HepG2 (cell line): ENCODE results near the gene INHA. TPM values are rescaled to one million over a fixed set of nuclear protein-coding genes. Genes with fewer than 3 reads are reported as not detected.
A peak's percentile ranks its signal among the peaks of the same experiment; 100 is the strongest.

Experiments
- CREM ChIP-seq, 2 experiments: sonication (generic) in 1 of 2; formaldehyde crosslinking in 1 of 2; IDR thresholded peaks; 2 replicates each; pipeline versions ENCODE4 v1.4.0 to v1.6.1; 2016 to 2020; ENCODE audit warnings: antibody characterized with exemption in 1 of 2, mild to moderate bottlenecking in 1 of 2, missing genetic modification reagents in 1 of 2
- DPF2 ChIP-seq: sonication (generic); formaldehyde crosslinking; IDR thresholded peaks from 2 replicates; pipeline ENCODE4 v1.4.0; 2020; ENCODE audit warnings: mild to moderate bottlenecking, low read depth, missing genetic modification reagents, borderline replicate concordance
- ELF1 ChIP-seq: sonication (generic); formaldehyde crosslinking; IDR thresholded peaks from 2 replicates; pipeline ENCODE4 v1.4.0; 2020; ENCODE audit warnings: missing genetic modification reagents
- ELF3 ChIP-seq: IDR thresholded peaks from 2 replicates; pipeline ENCODE4 v1.6.1; 2016; ENCODE audit warnings: missing genetic modification reagents, missing compliant biosample characterization
- ERF ChIP-seq: IDR thresholded peaks from 2 replicates; pipeline ENCODE4 v1.6.1; 2018; ENCODE audit warnings: missing biosample characterization, missing genetic modification reagents
- FOXK2 ChIP-seq: fragments of 450-650 bp; IDR thresholded peaks from 2 replicates; pipeline ENCODE4 v1.6.1; 2016
- HBP1 ChIP-seq: IDR thresholded peaks from 2 replicates; pipeline ENCODE4 v1.6.1; 2016; ENCODE audit warnings: low read depth, control low read depth
- HOXA9 ChIP-seq: sonication (generic); formaldehyde crosslinking; IDR thresholded peaks from 2 replicates; pipeline ENCODE4 v1.8.1; 2022; ENCODE audit warnings: missing genetic modification reagents, mild to moderate bottlenecking, moderate library complexity, borderline replicate concordance
- JUND ChIP-seq: sonication (generic); formaldehyde crosslinking; IDR thresholded peaks from 2 replicates; pipeline ENCODE4 v1.8.0; 2022; ENCODE audit warnings: mild to moderate bottlenecking, missing genetic modification reagents
- KDM4B ChIP-seq: sonication (generic); formaldehyde crosslinking; IDR thresholded peaks from 2 replicates; pipeline ENCODE4 v1.4.0; 2020; ENCODE audit warnings: missing genetic modification reagents
- KLF9 ChIP-seq: IDR thresholded peaks from 2 replicates; pipeline ENCODE4 v1.6.1; 2016; ENCODE audit warnings: low read depth
- NFKB2 ChIP-seq: sonication (generic); formaldehyde crosslinking; IDR thresholded peaks from 2 replicates; pipeline ENCODE4 v1.4.0; 2020; ENCODE audit warnings: missing genetic modification reagents, borderline replicate concordance
- RAD21 ChIP-seq: fragments of 450-650 bp; formaldehyde crosslinking; IDR thresholded peaks from 2 replicates; pipeline ENCODE4 v1.5.0; 2020; ENCODE audit warnings: mild to moderate bottlenecking
- RXRB ChIP-seq: IDR thresholded peaks from 2 replicates; pipeline ENCODE4 v1.6.1; 2016; ENCODE audit warnings: borderline replicate concordance, missing genetic modification reagents, missing compliant biosample characterization
- SMYD3 ChIP-seq: sonication (generic); formaldehyde crosslinking; IDR thresholded peaks from 2 replicates; pipeline ENCODE4 v1.8.1; 2023; ENCODE audit warnings: mild to moderate bottlenecking, missing genetic modification reagents
- SNAPC5 ChIP-seq: sonication (generic); formaldehyde crosslinking; IDR thresholded peaks from 2 replicates; pipeline ENCODE4 v1.8.1; 2023; ENCODE audit warnings: mild to moderate bottlenecking, missing genetic modification reagents, borderline replicate concordance
- SOX6 ChIP-seq, 2 experiments: fragments of 450-650 bp in 1 of 2; sonication (generic) in 1 of 2; formaldehyde crosslinking in 1 of 2; IDR thresholded peaks; 2 replicates each; pipeline versions ENCODE4 v1.4.0 to v1.6.1; 2017 to 2020; ENCODE audit warnings: antibody characterized with exemption in 1 of 2, mild to moderate bottlenecking in 1 of 2, missing genetic modification reagents in 1 of 2
- TFDP1 ChIP-seq: IDR thresholded peaks from 2 replicates; pipeline ENCODE4 v1.6.1; 2016; ENCODE audit warnings: missing compliant biosample characterization, missing genetic modification reagents, borderline replicate concordance
- TSC22D2 ChIP-seq: sonication (generic); formaldehyde crosslinking; IDR thresholded peaks from 2 replicates; pipeline ENCODE4 v1.5.1; 2020; ENCODE audit warnings: missing genetic modification reagents, mild to moderate bottlenecking, borderline replicate concordance
- ZBTB43 ChIP-seq: sonication (generic); formaldehyde crosslinking; conservative IDR thresholded peaks from 2 replicates; pipeline ENCODE4 v1.4.0; 2020; ENCODE audit warnings: missing genetic modification reagents
- ZC3H4 ChIP-seq: sonication (generic); formaldehyde crosslinking; IDR thresholded peaks from 2 replicates; pipeline ENCODE4 v1.4.0; 2020; ENCODE audit warnings: missing genetic modification reagents, borderline replicate concordance
- ZNF337 ChIP-seq: sonication (generic); formaldehyde crosslinking; IDR thresholded peaks from 2 replicates; pipeline ENCODE4 v1.5.1; 2020; ENCODE audit warnings: missing genetic modification reagents, low read depth, mild to moderate bottlenecking, borderline replicate concordance
- ZNF382 ChIP-seq: sonication (generic); formaldehyde crosslinking; IDR thresholded peaks from 2 replicates; pipeline ENCODE4 v1.5.0; 2020; ENCODE audit warnings: missing genetic modification reagents, mild to moderate bottlenecking, borderline replicate concordance
- ZNF644 ChIP-seq: IDR thresholded peaks from 2 replicates; pipeline ENCODE4 v1.6.1; 2016; ENCODE audit warnings: low read depth
- ZNF740 ChIP-seq: sonication (generic); formaldehyde crosslinking; IDR thresholded peaks from 2 replicates; pipeline ENCODE4 v1.4.0; 2020; ENCODE audit warnings: missing genetic modification reagents
- ZSCAN12 ChIP-seq: sonication (generic); formaldehyde crosslinking; IDR thresholded peaks from 2 replicates; pipeline ENCODE4 v1.9.0; 2021; ENCODE audit warnings: mild to moderate bottlenecking, missing genetic modification reagents
- polyA plus RNA-seq, 8 experiments: library from polyadenylated mRNA; depleted of rRNA in 3 of 8; stranded (reverse) in 7 of 8; unstranded in 1 of 8; fragments of >200 nt; fragmentation: Illumina TruSeq in 4 of 8; extraction: Trizol in 4 of 8; gene quantifications; 2 replicates each; pipeline versions ENCODE4 v1.2.1 to v1.2.3, GENCODE V29; 2011 to 2016; ENCODE audit warnings: low read depth in 4 of 8, missing spikeins in 1 of 8, mixed read lengths in 1 of 8; ENCODE audit not compliant: insufficient read depth in 1 of 8
- total RNA-seq, 5 experiments: library from RNA; depleted of rRNA; stranded (reverse); fragments of >200 nt; fragmentation: Illumina TruSeq; extraction: Trizol; gene quantifications; 2 replicates each; pipeline ENCODE4 v1.2.3, GENCODE V29; 2016; ENCODE audit warnings: low read depth in 1 of 5

INHA gene
- total and polyA plus RNA-seq, 2 of the 13 experiments (the other 11 are each of a cell fraction or from before 2014, with no cell fraction given): 4.1 to 15.2 TPM

DNA sequence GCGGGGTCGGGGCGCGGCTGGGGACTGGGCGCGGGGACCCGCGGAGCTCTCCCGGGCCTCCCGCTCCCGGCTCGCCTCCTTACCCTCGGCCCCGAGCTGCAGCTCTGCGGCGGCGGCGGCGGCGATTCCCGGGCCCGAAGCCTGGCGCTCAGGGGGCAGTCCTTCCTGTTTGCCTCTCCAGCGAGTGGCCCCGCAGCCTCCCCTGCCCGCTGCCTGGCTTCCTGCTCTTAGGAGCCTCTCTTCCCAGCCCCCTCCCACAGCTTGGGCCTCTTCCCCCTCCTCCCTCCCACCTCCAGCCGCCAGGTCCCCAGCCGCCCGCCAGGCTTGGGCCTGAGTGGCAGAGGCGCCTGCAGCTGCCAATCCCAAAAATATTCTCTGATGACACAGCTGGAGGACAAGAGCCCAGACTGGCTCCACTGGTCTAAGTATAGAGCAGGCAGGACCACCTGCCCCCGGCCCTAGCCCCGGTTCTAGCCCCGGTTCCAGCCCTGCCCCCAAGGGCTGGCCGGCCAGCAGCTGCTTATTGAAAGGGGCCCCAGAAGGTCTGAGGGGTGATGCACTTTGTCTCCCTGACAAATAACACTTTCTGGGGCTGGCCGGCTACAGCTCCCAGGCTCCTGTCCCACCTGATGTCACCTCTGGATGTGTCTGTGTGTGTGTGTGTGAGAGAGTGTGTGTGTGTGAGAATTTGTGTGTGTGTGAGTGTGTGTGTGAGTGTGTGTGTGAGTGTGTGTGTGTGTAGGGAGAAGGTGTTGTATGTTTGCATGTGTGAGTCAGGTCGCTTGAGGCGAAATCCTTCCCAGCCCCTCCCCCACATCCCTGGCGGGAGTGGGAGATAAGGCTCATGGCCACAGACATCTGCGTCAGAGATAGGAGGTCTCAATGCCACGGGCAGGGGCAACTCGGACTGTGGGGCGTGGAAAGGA is 536 bp upstream of the INHA start, which contains the start of gene OBSL1 (continued):
- TF ChIP-seq TFDP1 (peak; percentile 79), DPF2 (CRISPR knock-in tag) (peak; percentile 74), TSC22D2 (CRISPR knock-in tag) (no peak; the same call in 1 of the 2 replicates), ZNF644 (CRISPR knock-in tag) (no peak), ZSCAN12 (CRISPR knock-in tag) (0 out of 2 replicates have a peak, but pooled peaks have one; percentile 57), NFKB2 (CRISPR knock-in tag) (peak; percentile 22; the same call in 1 of the 2 replicates), HBP1 (CRISPR knock-in tag) (peak; percentile 22; the same call in 1 of the 2 replicates), ELF3 (CRISPR knock-in tag) (peak; percentile 72), RAD21 (CRISPR knock-in tag) (no peak; the same call in 1 of the 2 replicates), FOXK2 (peak; percentile 78; the same call in 1 of the 2 replicates), JUND (CRISPR knock-in tag) (peak; percentile 58), ZC3H4 (CRISPR knock-in tag) (no peak), ZBTB43 (CRISPR knock-in tag) (peak; percentile 92), ZNF382 (CRISPR knock-in tag) (no peak), ZNF740 (CRISPR knock-in tag) (peak; percentile 71; the same call in 1 of the 2 replicates), ELF1 (CRISPR knock-in tag) (peak; percentile 68), SMYD3 (peak; percentile 75), ERF (CRISPR knock-in tag) (peak; percentile 66; the same call in 1 of the 2 replicates), CREM (IDR thresholded peaks at IDR 0.05) (peak; percentile 78), CREM (CRISPR knock-in tag; IDR thresholded peaks at IDR 0.05) (no peak), HOXA9 (CRISPR knock-in tag) (peak; percentile 95), RXRB (CRISPR knock-in tag) (peak; percentile 81), KLF9 (no peak), ZNF337 (CRISPR knock-in tag) (peak; percentile 60; the same call in 1 of the 2 replicates), KDM4B (CRISPR knock-in tag) (no peak), SOX6 (IDR thresholded peaks at IDR 0.05) (no peak), SOX6 (CRISPR knock-in tag; IDR thresholded peaks at IDR 0.05) (peak; percentile 81), SNAPC5 (CRISPR knock-in tag) (0 out of 2 replicates have a peak, but pooled peaks have one; percentile 40)
